Measurements from ENCODE around the gene PROZ. TPM values are rescaled to one million over a fixed set of nuclear protein-coding genes. Genes with fewer than 3 reads are reported as not detected.

The PROZ gene
- total and polyA plus RNA-seq, 2 of the 13 experiments (the other 11 are each of a cell fraction or from before 2014, with no cell fraction given): 5.6 to 22.5 TPM

GRCh38 chr13:113151745-113152690 is 6.4 kb upstream of the PROZ start (continued):
- no peak for TF ChIP-seq ZBTB46 (CRISPR knock-in tag; IDR thresholded peaks at IDR 0.05; ENCODE audit: borderline replicate concordance)
- TF ChIP-seq AGO2 (optimal IDR thresholded peaks at IDR 0.05; ENCODE audit: low read depth, low read length): peak; percentile 51
- TF ChIP-seq KMT2B (CRISPR knock-in tag; IDR thresholded peaks at IDR 0.05): no peak
- no peak for TF ChIP-seq RARA (CRISPR knock-in tag; IDR thresholded peaks at IDR 0.05)
- TF ChIP-seq HNF1B (CRISPR knock-in tag; IDR thresholded peaks at IDR 0.05): no peak; the same call in 1 of the 2 replicates
- TF ChIP-seq SATB2 (CRISPR knock-in tag; IDR thresholded peaks at IDR 0.05): no peak
- peak; percentile 58; the same call in 1 of the 2 replicates for TF ChIP-seq RBFOX2 (IDR thresholded peaks at IDR 0.05; ENCODE audit: low read depth, low read length)
- no peak for TF ChIP-seq MEIS2 (CRISPR knock-in tag; IDR thresholded peaks at IDR 0.05)
- no peak for TF ChIP-seq NFYB (CRISPR knock-in tag; IDR thresholded peaks at IDR 0.05)
- TF ChIP-seq U2AF1 (optimal IDR thresholded peaks at IDR 0.05; ENCODE audit: low read depth, low read length): no peak
- no peak for TF ChIP-seq ZNF101 (CRISPR knock-in tag; IDR thresholded peaks at IDR 0.05; ENCODE audit: borderline replicate concordance, low read depth)
- no peak for TF ChIP-seq ZNF546 (CRISPR knock-in tag; conservative IDR thresholded peaks at IDR 0.05)
- no peak for TF ChIP-seq THAP11 (CRISPR knock-in tag; IDR thresholded peaks at IDR 0.05)
- no peak for TF ChIP-seq ZNF503 (CRISPR knock-in tag; IDR thresholded peaks at IDR 0.05)
- no peak for TF ChIP-seq HMGXB4 (CRISPR knock-in tag; IDR thresholded peaks at IDR 0.05; ENCODE audit: borderline replicate concordance in 1 of 2, low read depth in 1 of 2)
- TF ChIP-seq PTBP1 (IDR thresholded peaks at IDR 0.05; ENCODE audit: low read depth, low read length, poor library complexity, severe bottlenecking): no peak
- TF ChIP-seq MAFF (IDR thresholded peaks at IDR 0.05; ENCODE audit: low read depth, low read length): peak; percentile 63; the same call in 1 of the 2 replicates
- no peak for TF ChIP-seq CEBPZ (IDR thresholded peaks at IDR 0.05; ENCODE audit: low read length)

Data from HepG2 (cell line).